ENCODE data around the gene ENC1.
A peak's percentile ranks its signal among the peaks of the same experiment; 100 is the strongest.

The ENC1 gene

DNA sequence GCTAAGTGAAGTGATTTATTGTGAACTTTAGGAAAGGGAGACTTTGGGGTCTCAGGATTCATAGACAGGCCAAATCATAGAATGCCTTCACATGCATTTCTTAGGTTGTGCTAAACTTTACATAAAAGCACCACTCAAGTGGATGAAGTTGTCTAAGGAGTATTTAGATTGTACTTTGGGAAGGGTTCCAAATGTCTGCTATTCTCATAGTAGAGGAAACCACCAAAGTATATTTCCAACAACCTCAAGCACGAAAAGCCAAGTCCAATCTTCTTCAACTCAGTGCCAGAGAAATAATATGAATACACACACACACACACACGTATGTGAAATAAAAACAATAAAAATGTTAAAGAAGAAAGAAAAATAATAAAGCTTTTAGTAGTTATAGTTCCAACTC, 41.8 kb downstream of the ENC1 start:
- DNase-seq = no peak

DNA sequence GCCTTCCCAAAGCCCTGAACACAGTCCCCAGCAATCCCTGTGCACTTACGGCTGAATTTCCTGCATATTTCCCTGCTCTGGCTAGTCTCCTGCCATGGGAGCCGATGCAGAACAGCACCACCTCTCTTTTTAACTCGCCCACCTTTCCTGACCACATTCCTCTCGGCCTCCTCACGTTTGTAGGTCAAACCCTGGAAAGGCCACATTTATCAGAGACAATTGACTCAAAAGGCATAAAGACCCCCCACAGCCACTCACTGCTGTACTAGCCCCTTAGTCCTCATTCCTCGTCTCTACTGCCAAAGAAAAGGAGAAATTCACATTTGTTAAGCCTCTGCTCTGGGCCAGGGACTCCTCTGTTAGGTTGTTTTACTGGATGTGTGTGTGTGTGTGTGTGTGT, 43.6 kb downstream of the ENC1 start:
- no peak for DNase-seq

GRCh38 chr5:74595143-74595925, 45.2 kb downstream of the ENC1 start:
- no peak for DNase-seq

GRCh38 chr5:74594137-74595040, 46.1 kb downstream of the ENC1 start:
- no peak for DNase-seq

DNA sequence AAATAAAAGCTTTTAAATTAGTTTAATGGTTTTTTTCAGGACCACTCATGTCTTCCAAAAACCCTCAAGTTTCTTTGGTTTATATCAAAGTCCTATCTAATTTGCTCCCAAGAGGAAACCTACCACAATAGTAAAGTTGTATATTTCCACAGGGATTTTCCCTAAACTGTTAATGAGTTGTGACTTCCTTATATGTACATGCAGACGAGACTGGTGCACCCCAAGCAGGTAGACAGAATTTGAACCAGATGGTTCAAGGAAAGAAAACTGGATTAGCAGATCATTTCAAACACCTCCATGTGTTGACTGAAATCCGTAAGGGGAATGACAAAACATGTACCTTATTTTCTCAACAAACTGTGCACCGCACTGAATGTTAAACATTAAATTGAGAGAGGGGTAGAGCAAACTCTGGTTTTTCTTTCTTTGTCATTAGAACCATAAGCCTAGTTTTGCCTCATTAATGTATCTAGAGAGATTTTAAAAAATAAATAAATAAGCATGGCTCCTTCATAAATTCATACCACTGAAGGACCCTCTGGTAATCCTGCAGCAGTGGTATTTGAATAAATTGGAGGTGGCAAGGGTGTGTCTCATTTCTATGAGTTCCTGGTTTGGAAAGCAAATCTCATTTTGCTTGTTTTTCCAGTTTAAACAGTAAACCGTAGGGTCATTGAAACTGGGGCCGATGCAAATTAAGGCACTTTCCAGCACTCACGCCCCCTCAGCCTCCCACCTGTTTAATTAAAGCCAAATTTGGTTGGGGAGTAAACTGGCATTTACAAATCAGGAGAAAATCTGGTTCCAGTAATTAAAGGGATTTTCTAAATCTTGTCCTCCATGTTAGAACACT, 51.1 kb downstream of the ENC1 start:
- peak; percentile 76 for DNase-seq

- DNase-seq = no peak
These were observed 52.1 kb downstream of the ENC1 start for GRCh38 chr5:74588415-74588814.

DNA sequence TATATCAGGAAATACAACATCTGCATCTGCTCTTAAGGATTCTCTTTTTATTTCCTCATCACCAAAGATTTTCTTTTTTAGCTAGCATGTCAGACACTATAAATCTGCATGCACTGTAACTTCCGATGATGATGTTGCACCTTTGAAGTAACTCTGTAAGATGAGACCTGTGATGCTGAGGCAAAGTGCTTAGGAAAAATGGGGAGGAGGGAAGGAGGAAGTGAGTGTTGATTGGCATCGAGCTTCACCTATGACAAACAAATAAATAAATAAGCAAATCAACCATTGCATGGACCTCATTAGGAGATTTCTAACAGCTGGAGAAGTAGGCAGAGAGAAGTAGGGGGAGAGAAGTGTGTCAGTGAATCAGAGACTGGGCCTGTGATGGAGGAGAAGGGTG, 52.6 kb downstream of the ENC1 start:
- DNase-seq = peak; percentile 28

DNA sequence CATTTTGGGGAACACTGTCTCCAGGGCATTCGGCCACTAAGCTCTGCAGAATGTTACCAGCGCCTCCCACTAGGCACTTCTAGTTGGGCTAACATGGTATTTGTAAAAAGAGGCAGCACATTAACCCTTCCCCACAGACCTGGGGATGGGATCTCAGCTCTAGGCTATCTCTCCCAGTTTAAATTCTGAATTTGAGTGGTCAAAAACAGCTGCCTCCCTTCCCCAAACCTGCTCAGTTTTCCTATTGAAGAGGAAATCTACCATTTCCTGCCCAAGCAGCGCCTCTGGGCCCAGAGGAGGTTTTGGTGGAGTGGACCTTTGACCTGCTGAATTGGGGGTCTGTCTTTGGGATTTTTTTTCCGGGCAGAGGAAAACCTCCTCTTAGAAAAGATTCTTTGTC, 53.2 kb downstream of the ENC1 start:
- no peak for DNase-seq

- DNase-seq = no peak
These were observed 53.7 kb downstream of the ENC1 start for GRCh38 chr5:74586856-74587255.

- no peak for DNase-seq
These were observed 57.7 kb downstream of the ENC1 start for GRCh38 chr5:74582853-74583252.

GRCh38 chr5:74581988-74582365, 58.6 kb downstream of the ENC1 start:
- DNase-seq = no peak

- peak; percentile 7 for DNase-seq
These were observed 59.8 kb downstream of the ENC1 start for GRCh38 chr5:74580729-74581109.

- DNase-seq = no peak
These were observed 61.3 kb downstream of the ENC1 start for GRCh38 chr5:74579215-74579614.

DNA sequence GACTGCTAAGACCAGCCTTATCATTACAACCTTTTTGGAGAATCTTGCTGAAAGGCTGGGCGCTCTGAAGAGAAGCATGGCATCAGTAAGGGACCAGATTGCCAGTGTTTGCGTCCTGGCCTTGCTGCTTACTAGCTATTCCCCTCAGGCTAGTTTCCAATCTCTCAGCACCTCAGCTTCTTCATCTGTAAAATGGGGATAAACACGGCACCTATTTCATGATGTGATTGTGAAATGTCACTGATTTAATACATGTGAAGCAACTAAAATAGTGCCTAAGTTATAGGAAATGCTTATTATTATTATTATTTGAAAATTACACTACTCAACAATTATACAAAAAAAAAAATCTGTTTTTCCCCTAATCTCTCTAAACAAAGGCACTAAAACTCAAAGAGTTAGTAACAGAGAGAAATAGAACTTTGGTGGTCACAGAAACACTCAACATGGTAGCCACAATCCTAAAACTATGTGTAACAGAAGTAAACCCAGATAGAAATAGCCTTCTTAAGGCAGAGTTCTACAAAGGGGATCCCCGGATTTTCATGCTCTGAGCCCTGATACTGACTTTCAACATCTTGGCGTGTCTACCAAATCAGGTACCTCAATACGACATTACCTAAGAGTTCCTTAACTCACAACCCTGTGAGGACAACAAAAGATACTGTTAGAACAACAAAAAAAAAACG, 62.0 kb downstream of the ENC1 start:
- no peak for DNase-seq
